H9 (cell line): ENCODE data around the gene RABEP1. TPM values are rescaled to one million over a fixed set of nuclear protein-coding genes. Genes with fewer than 3 reads are reported as not detected.

Source experiments
- DNase-seq: peaks from one replicate; pipeline ENCODE4 v3.0.0-alpha.2; 2017
- H2AFZ ChIP-seq: one replicate; pipeline ENCODE4 v1.6.1; 2013; ENCODE audit warnings: mild to moderate bottlenecking, low read length, control low read depth, moderate library complexity
- H2AK5ac ChIP-seq: 2 replicates; pipeline ENCODE4 v1.6.1; 2013; ENCODE audit warnings: low read length, control low read depth, mixed read lengths; ENCODE audit not compliant: insufficient read length
- H2BK120ac ChIP-seq: one replicate; pipeline ENCODE4 v1.6.1; 2013; ENCODE audit warnings: low read depth, mild to moderate bottlenecking, low read length, control low read depth, inconsistent platforms; ENCODE audit not compliant: poor library complexity, severe bottlenecking
- H2BK12ac ChIP-seq: 2 replicates; pipeline ENCODE4 v1.6.1; 2013; ENCODE audit warnings: low read length, control low read depth, mixed read lengths, low read depth; ENCODE audit not compliant: insufficient read length
- H2BK15ac ChIP-seq: 2 replicates; pipeline ENCODE4 v1.6.1; 2013; ENCODE audit warnings: low read depth, low read length, control low read depth
- H2BK20ac ChIP-seq: one replicate; pipeline ENCODE4 v1.6.1; 2013; ENCODE audit warnings: low read depth, mild to moderate bottlenecking, low read length, control low read depth, inconsistent platforms; ENCODE audit not compliant: poor library complexity, severe bottlenecking
- H2BK5ac ChIP-seq: 2 replicates; pipeline ENCODE4 v1.6.1; 2013; ENCODE audit warnings: low read length, control low read depth, mixed read lengths; ENCODE audit not compliant: insufficient read length
- H3K14ac ChIP-seq: 2 replicates; pipeline ENCODE4 v1.6.1; 2013; ENCODE audit warnings: low read length, control low read depth; ENCODE audit not compliant: insufficient read depth
- H3K18ac ChIP-seq: 2 replicates; pipeline ENCODE4 v1.6.1; 2013; ENCODE audit warnings: low read depth, mild to moderate bottlenecking, mixed read lengths, low read length, control low read depth; ENCODE audit not compliant: insufficient read length
- H3K23ac ChIP-seq: 2 replicates; pipeline ENCODE4 v1.6.1; 2013; ENCODE audit warnings: low read length, control low read depth, mixed read lengths, low read depth; ENCODE audit not compliant: insufficient read length
- H3K23me2 ChIP-seq: 2 replicates; pipeline ENCODE4 v1.6.1; 2013; ENCODE audit warnings: low read depth, mild to moderate bottlenecking, mixed read lengths, low read length, control low read depth; ENCODE audit not compliant: insufficient read length, poor library complexity, severe bottlenecking
- H3K27ac ChIP-seq: 2 replicates; pipeline ENCODE4 v1.5.1; 2013; ENCODE audit warnings: low read length, control low read depth, mixed read lengths, low read depth; ENCODE audit not compliant: insufficient read length
- H3K27me3 ChIP-seq: 2 replicates; pipeline ENCODE4 v1.6.1; 2013; ENCODE audit warnings: low read length, control low read depth, inconsistent platforms; ENCODE audit not compliant: insufficient read depth
- H3K4ac ChIP-seq: 2 replicates; pipeline ENCODE4 v1.6.1; 2013; ENCODE audit warnings: low read depth, mild to moderate bottlenecking, control low read depth, inconsistent platforms, low read length, moderate library complexity
- H3K4me1 ChIP-seq: 2 replicates; pipeline ENCODE4 v1.6.1; 2013; ENCODE audit warnings: low read length, control low read depth, inconsistent platforms; ENCODE audit not compliant: insufficient read depth
- H3K4me2 ChIP-seq: 2 replicates; pipeline ENCODE4 v1.6.1; 2013; ENCODE audit warnings: low read length, control low read depth, mixed read lengths; ENCODE audit not compliant: insufficient read length, insufficient read depth
- H3K56ac ChIP-seq: 2 replicates; pipeline ENCODE4 v1.6.1; 2013; ENCODE audit warnings: low read depth, mild to moderate bottlenecking, mixed read lengths, low read length, control low read depth; ENCODE audit not compliant: insufficient read length
- H3K79me1 ChIP-seq: 2 replicates; pipeline ENCODE4 v1.6.1; 2013; ENCODE audit warnings: low read depth, mild to moderate bottlenecking, moderate library complexity, low read length, control low read depth, inconsistent platforms; ENCODE audit not compliant: insufficient read depth, poor library complexity, severe bottlenecking
- H3K79me2 ChIP-seq: 2 replicates; pipeline ENCODE4 v1.6.1; 2013; ENCODE audit warnings: low read length, control low read depth, inconsistent platforms; ENCODE audit not compliant: insufficient read depth
- H3K9ac ChIP-seq: 2 replicates; pipeline ENCODE4 v1.6.1; 2013; ENCODE audit warnings: low read length, control low read depth, mixed read lengths; ENCODE audit not compliant: insufficient read length; ENCODE audit errors: extremely low read depth
- H3K9me3 ChIP-seq: one replicate; pipeline ENCODE4 v1.6.1; 2013; ENCODE audit warnings: low read depth, low read length, inconsistent platforms; ENCODE audit not compliant: control insufficient read depth
- H3T11ph ChIP-seq: one replicate; pipeline ENCODE4 v1.6.1; 2013; ENCODE audit warnings: mild to moderate bottlenecking, low read length, control low read depth, inconsistent platforms
- H4K20me1 ChIP-seq: one replicate; pipeline ENCODE4 v1.6.1; 2013; ENCODE audit not compliant: control insufficient read depth, insufficient read length, insufficient read depth
- H4K5ac ChIP-seq: 2 replicates; pipeline ENCODE4 v1.6.1; 2013; ENCODE audit warnings: low read depth, mild to moderate bottlenecking, mixed read lengths, low read length, control low read depth; ENCODE audit not compliant: insufficient read length
- H4K8ac ChIP-seq: replicated peaks from 2 replicates; pipeline ENCODE4 v1.6.1; 2013; ENCODE audit warnings: low read length, control low read depth, mixed read lengths, low read depth; ENCODE audit not compliant: insufficient read length
- H4K91ac ChIP-seq: 2 replicates; pipeline ENCODE4 v1.6.1; 2013; ENCODE audit warnings: low read depth, mild to moderate bottlenecking, moderate library complexity, mixed read lengths, low read length, control low read depth; ENCODE audit not compliant: insufficient read length
- H3K27ac Mint-ChIP-seq, 3 experiments: 2 replicates in 2 of 3; 3 replicates in 1 of 3; pipeline ENCODE4 v1.8.0; 2020 to 2021; ENCODE audit warnings: mixed read lengths in 3 of 3, mild to moderate bottlenecking in 1 of 3, moderate library complexity in 1 of 3
- H3K27me3 Mint-ChIP-seq: 2 replicates; pipeline ENCODE4 v1.8.0; 2021; ENCODE audit warnings: low read depth, mild to moderate bottlenecking, moderate library complexity, mixed read lengths
- H3K36me3 Mint-ChIP-seq, 3 experiments: 2 replicates in 2 of 3; 3 replicates in 1 of 3; pipeline ENCODE4 v1.8.0; 2020 to 2021; ENCODE audit warnings: low read depth in 3 of 3, mixed read lengths in 3 of 3; ENCODE audit not compliant: insufficient read depth in 1 of 3
- H3K4me1 Mint-ChIP-seq, 2 experiments: 2 replicates each; pipeline ENCODE4 v1.8.0; 2020; ENCODE audit warnings: mixed read lengths in 2 of 2
- H3K4me3 Mint-ChIP-seq, 2 experiments: 2 replicates in 1 of 2; 3 replicates in 1 of 2; pipeline ENCODE4 v1.8.0; 2020 to 2021; ENCODE audit warnings: mild to moderate bottlenecking in 2 of 2, mixed read lengths in 2 of 2, moderate library complexity in 1 of 2
- H3K9me3 Mint-ChIP-seq, 2 experiments: 2 replicates in 1 of 2; 3 replicates in 1 of 2; pipeline ENCODE4 v1.8.0; 2020; ENCODE audit warnings: mild to moderate bottlenecking in 2 of 2, mixed read lengths in 2 of 2, moderate library complexity in 1 of 2
- CTCF ChIP-seq: fragments of 200-600 bp; sonication (generic); conservative IDR thresholded peaks from 3 replicates; pipeline ENCODE4 v1.8.0; 2021; ENCODE audit warnings: antibody characterized with exemption, mild to moderate bottlenecking
- total RNA-seq: library from RNA; stranded (reverse); gene quantifications from 2 replicates; pipeline ENCODE4 v1.2.1, GENCODE V29; 2021

The RABEP1 gene
- total RNA-seq, 1 experiment from 2014 or later, result 46.9 TPM

DNA sequence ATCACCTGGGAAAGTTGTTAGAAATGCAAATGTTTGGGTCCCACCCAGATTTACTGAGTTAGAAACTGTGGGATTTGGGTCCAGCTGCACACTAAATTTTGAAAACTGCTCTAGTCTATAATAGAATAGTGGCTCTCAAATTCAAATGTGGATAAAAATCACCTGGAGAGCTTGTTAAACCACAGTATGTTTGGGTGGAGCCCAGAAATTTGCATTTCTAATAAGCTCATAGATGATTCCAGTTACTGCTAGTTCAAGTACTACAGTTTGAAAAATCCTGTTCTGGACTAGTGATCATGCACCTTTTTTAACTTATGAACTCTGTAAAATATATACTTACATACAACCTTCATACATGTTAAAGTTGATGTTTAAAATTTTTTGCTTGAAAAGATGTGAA is 27.8 kb downstream of the RABEP1 start:
- H2BK120ac ChIP-seq, result no peak overlapping the region
- no peaks in the 10 kb centered on the region for H3K9me3 ChIP-seq
- Mint-ChIP-seq H3K9me3 (0 out of 5 replicates have a peak, but pooled peaks cover 0 to 2% of the 10 kb centered on the region in 2 experiments), H3K27me3 (no peaks in the 10 kb centered on the region), H3K27ac (no peak overlapping the region), H3K36me3 (peaks cover 23 to 40% (median 31%) of the 10 kb centered on the region in 3 experiments; a peak in 6 of 7 replicates), H3K4me1 (no peaks in the 10 kb centered on the region; a peak in 1 of 4 replicates), H3K4me3 (no peak overlapping the region)
- H4K5ac ChIP-seq, result no peak overlapping the region
- H4K91ac ChIP-seq, result no peak overlapping the region
- H2BK12ac ChIP-seq, result no peak overlapping the region
- no peak overlapping the region for H2BK15ac ChIP-seq
- peaks cover 1% of the 10 kb centered on the region; the same call in 1 of the 2 replicates for H3K79me2 ChIP-seq
- no peak overlapping the region for H3K27ac ChIP-seq
- no peak overlapping the region for H3T11ph ChIP-seq
- no peak overlapping the region for H3K4ac ChIP-seq
- H3K27me3 ChIP-seq, result no peaks in the 10 kb centered on the region
- no peak for TF ChIP-seq CTCF
- no peak overlapping the region for H3K18ac ChIP-seq
- no peaks in the 10 kb centered on the region for H3K23me2 ChIP-seq
- H2BK5ac ChIP-seq, result no peak overlapping the region
- no peaks in the 10 kb centered on the region for H4K20me1 ChIP-seq
- DNase-seq, result no peak
- no peak overlapping the region for H4K8ac ChIP-seq
- no peaks in the 10 kb centered on the region for H3K4me1 ChIP-seq
- H3K14ac ChIP-seq, result no peak overlapping the region
- H2BK20ac ChIP-seq, result no peak overlapping the region
- no peak overlapping the region for H3K4me2 ChIP-seq
- no peak overlapping the region for H3K56ac ChIP-seq
- H2AK5ac ChIP-seq, result no peak overlapping the region
- H3K9ac ChIP-seq, result no peak overlapping the region
- no peak overlapping the region for H2AFZ ChIP-seq
- H3K79me1 ChIP-seq, result peaks cover 7% of the 10 kb centered on the region
- no peak overlapping the region for H3K23ac ChIP-seq
